Measurements from ENCODE around the gene TOR1AIP2. TPM values are rescaled to one million over a fixed set of nuclear protein-coding genes. Genes with fewer than 3 reads are reported as not detected.

TOR1AIP2 gene
- polyA plus RNA-seq, 1 of the 3 experiments (the other 2 are of a cell fraction) = 12.7 TPM

GRCh38 chr1:179800481-179800880 is 77.1 kb downstream of the TOR1AIP2 start:
- DNase-seq = no peak
- H3K4me3 ChIP-seq (ENCODE audit: low read depth in 2 of 2, low read length in 1 of 2) = no peak overlapping the region
- no peaks in the 10 kb centered on the region for H3K79me2 ChIP-seq (ENCODE audit: insufficient read depth)
- H3K9me2 ChIP-seq = no peaks in the 10 kb centered on the region
- no peak overlapping the region for H3K9ac ChIP-seq
- no peaks in the 10 kb centered on the region for H3K9me3 ChIP-seq
- no peaks in the 10 kb centered on the region for H3K36me3 ChIP-seq (replicated peaks in 1 of 2; ENCODE audit: control insufficient read depth in 1 of 2, insufficient read depth in 2 of 2, low read length in 1 of 2)
- H3K4me1 ChIP-seq (ENCODE audit: control insufficient read depth in 1 of 2, insufficient read depth in 2 of 2, low read depth in 1 of 2, low read length in 1 of 2) = peaks cover 0 to 54% of the 10 kb centered on the region in 2 experiments; a peak in 1 of 4 replicates
- no peaks in the 10 kb centered on the region for H4K20me1 ChIP-seq (ENCODE audit: insufficient read depth)
- H3K27me3 ChIP-seq (ENCODE audit: insufficient read depth) = no peaks in the 10 kb centered on the region; the same call in 1 of the 2 replicates
- no peak overlapping the region for H2AFZ ChIP-seq (ENCODE audit: low read depth)
- H3K27ac ChIP-seq (ENCODE audit: low read depth in 2 of 2, low read length in 1 of 2) = peak overlapping the region in 1 of 2 experiments; percentile 8; a peak in 1 of 4 replicates
- H3K4me2 ChIP-seq = no peak overlapping the region
- no peak for TF ChIP-seq MAX (IDR thresholded peaks at IDR 0.05; ENCODE audit: low read depth)
- no peak for TF ChIP-seq CTCF (IDR thresholded peaks at IDR 0.05)
- no peak for TF ChIP-seq USF2 (IDR thresholded peaks at IDR 0.05; ENCODE audit: borderline replicate concordance, low read depth, low read length)
- no peak for TF ChIP-seq CHD2 (IDR thresholded peaks at IDR 0.05; ENCODE audit: low read length, partially characterized antibody)
- no peak for TF ChIP-seq GATA2 (CRISPR knock-in tag; IDR thresholded peaks at IDR 0.05)
- no peak for TF ChIP-seq EZH2phosphoT487 (IDR thresholded peaks at IDR 0.05; ENCODE audit: borderline replicate concordance, low read depth)
- TF ChIP-seq EP300 (IDR thresholded peaks at IDR 0.05; ENCODE audit: borderline replicate concordance in 1 of 2, low read depth in 1 of 2, low read length in 1 of 2) = no peak
- TF ChIP-seq POLR2AphosphoS5 (IDR thresholded peaks at IDR 0.05; ENCODE audit: low read depth, low read length) = no peak
- TF ChIP-seq RXRA (IDR thresholded peaks at IDR 0.05; ENCODE audit: borderline replicate concordance, low read depth) = no peak
- TF ChIP-seq GABPA (IDR thresholded peaks at IDR 0.05; ENCODE audit: low read depth) = no peak
- no peak for TF ChIP-seq USF1 (IDR thresholded peaks at IDR 0.05; ENCODE audit: borderline replicate concordance, low read depth)
- TF ChIP-seq PBX3 (IDR thresholded peaks at IDR 0.05) = no peak
- ChIA-PET CTCF (interaction anchor here (0.9 to 14.0 kb wide), 3 partner anchors 10 to 95 kb away, joined by 4 to 186 read pairs (median 37); no protein-coding TSS in a partner anchor), POLR2A (no interaction called here)
- 74% methylated on average over 4 of the region's 4 CpGs for WGBS (ENCODE audit: low lambda C conversion rate)
- H3F3A ChIP-seq (replicated peaks; ENCODE audit: insufficient read depth) = no peaks in the 10 kb centered on the region

Measured in SK-N-SH (cell line).